Body of pancreas (tissue), 4 donors: Measurements from ENCODE around the gene MICU1. TPM values are rescaled to one million over a fixed set of nuclear protein-coding genes. Genes with fewer than 3 reads are reported as not detected.
"Not testable (repeated sequence)": the region's sequence is repeated elsewhere in the genome, so short reads cannot be mapped to it uniquely, and the experiment has no call there.

Source experiments
- ATAC-seq: fragments of 150-250 bp; one replicate; pipeline ENCODE4 v1.9.1; 2016
- DNase-seq, 4 donors: peaks; one replicate each; pipeline ENCODE4 v3.0.0-alpha.2; 2019
- H3K27ac ChIP-seq, 4 donors: fragments of 200-600 bp; sonication (generic); 1 replicate in 3 of 4; 2 replicates in 1 of 4; pipeline versions ENCODE4 v1.5.1 to v1.6.1; 2016 to 2019; ENCODE audit warnings: mild to moderate bottlenecking in 1 of 4, mixed read lengths in 1 of 4, moderate library complexity in 1 of 4
- H3K27me3 ChIP-seq, 2 donors: fragments of 200-600 bp; sonication (generic); one replicate each; pipeline ENCODE4 v1.6.0; 2016; ENCODE audit warnings: mild to moderate bottlenecking in 1 of 2
- H3K36me3 ChIP-seq, 2 donors: fragments of 200-600 bp; sonication (generic); replicated peaks in 1 of 2; 2 replicates each; pipeline ENCODE4 v1.5.1; 2016; ENCODE audit warnings: low read depth in 2 of 2; ENCODE audit not compliant: insufficient read depth in 1 of 2
- H3K4me1 ChIP-seq: fragments of 200-600 bp; sonication (generic); one replicate; pipeline ENCODE4 v1.6.0; 2016
- H3K4me3 ChIP-seq, 2 donors: fragments of 200-600 bp; sonication (generic); 1 replicate in 1 of 2; 2 replicates in 1 of 2; pipeline ENCODE4 v1.5.1; 2016 to 2019
- H3K9me3 ChIP-seq, 3 donors: fragments of 200-600 bp; sonication (generic); 1 replicate in 2 of 3; 2 replicates in 1 of 3; pipeline ENCODE4 v1.5.1; 2016
- CTCF ChIP-seq, 7 experiments: fragments of 450-650 bp in 4 of 7; fragments of 200-600 bp in 3 of 7; sonication (generic) in 3 of 7; IDR thresholded peaks; one replicate each; pipeline ENCODE4 v1.5.1; 2016 to 2019; ENCODE audit warnings: antibody characterized with exemption in 7 of 7
- POLR2A ChIP-seq, 3 donors: fragments of 450-650 bp; IDR thresholded peaks; one replicate each; pipeline ENCODE4 v1.6.1; 2016; ENCODE audit warnings: antibody characterized with exemption in 3 of 3, mild to moderate bottlenecking in 2 of 3
- WGBS, 2 donors: methylation state at CpG; one replicate each; pipeline ENCODE4 v1.1.5; 2017; 5-methylcytosine and 5-hydroxymethylcytosine counted together
- intact Hi-C: fragments of 100-400 bp; cut with DNase I; formaldehyde crosslinking; loops from one replicate; pipeline ENCODE4 v1.15.1; 2023
- total RNA-seq, 2 donors: library from RNA; depleted of rRNA; stranded (reverse); fragments of >200 nt; gene quantifications; one replicate each; pipeline ENCODE4 v1.1.0, GENCODE V29; 2016

MICU1 gene
- total RNA-seq, 2 donors from 2014 or later, result 14.0 to 23.1 TPM

- Histone ChIP-seq H3K36me3 (peaks cover 0 to 3% of the 10 kb centered on the region in 2 donors), H3K9me3 (no peaks in the 10 kb centered on the region), H3K27ac (no peak overlapping the region), H3K4me3 (no peak overlapping the region), H3K4me1 (no peaks in the 10 kb centered on the region), H3K27me3 (no peaks in the 10 kb centered on the region)
- DNase-seq, result no peak
- TF ChIP-seq CTCF (IDR thresholded peaks at IDR 0.05) (no peak), POLR2A (IDR thresholded peaks at IDR 0.05) (no peak)
- no peak for ATAC-seq
- WGBS, 2 donors, result 91 to 97% methylated on average over 3 of the region's 3 CpGs
- intact Hi-C loops, result no loop called here
Observed at GRCh38 chr10:72561745-72562166, 64.1 kb downstream of the MICU1 start.

GRCh38 chr10:72557362-72557761 is 68.5 kb downstream of the MICU1 start:
- ATAC-seq (no peak), DNase-seq (no peak)
- intact Hi-C loops, result no loop called here
- no peaks in the 10 kb centered on the region for H3K27me3 ChIP-seq
- no peak for TF ChIP-seq POLR2A (IDR thresholded peaks at IDR 0.05)
- TF ChIP-seq CTCF (IDR thresholded peaks at IDR 0.05), result no peak
- 94 to 96% methylated on average over 1 of the region's 1 CpG for WGBS, 2 donors
- no peaks in the 10 kb centered on the region for H3K9me3 ChIP-seq
- H3K4me3 ChIP-seq, result no peak overlapping the region
- no peak overlapping the region for H3K27ac ChIP-seq
- H3K36me3 ChIP-seq, result peaks cover 0 to 3% of the 10 kb centered on the region in 2 donors
- no peaks in the 10 kb centered on the region for H3K4me1 ChIP-seq

- H3K36me3 ChIP-seq, result peaks cover 0 to 6% of the 10 kb centered on the region in 2 donors
- DNase-seq, result no peak
- H3K27me3 ChIP-seq, result no peaks in the 10 kb centered on the region
- no peak for ATAC-seq
- no peaks in the 10 kb centered on the region for H3K4me1 ChIP-seq
- intact Hi-C loops, result no loop called here
- TF ChIP-seq POLR2A (IDR thresholded peaks at IDR 0.05) (no peak), CTCF (IDR thresholded peaks at IDR 0.05) (no peak)
- no peak overlapping the region for H3K4me3 ChIP-seq
- H3K27ac ChIP-seq, result no peak overlapping the region
- H3K9me3 ChIP-seq, result no peaks in the 10 kb centered on the region
Observed at GRCh38 chr10:72552857-72553256, 73.0 kb downstream of the MICU1 start.

GRCh38 chr10:72550239-72550638 is 75.6 kb downstream of the MICU1 start:
- H3K36me3 ChIP-seq, result peaks cover 0 to 6% of the 10 kb centered on the region in 2 donors
- WGBS, 2 donors, result 89 to 100% methylated on average over 2 of the region's 2 CpGs
- intact Hi-C loops, result no loop called here
- TF ChIP-seq CTCF (IDR thresholded peaks at IDR 0.05) (no peak), POLR2A (IDR thresholded peaks at IDR 0.05) (no peak)
- H3K27ac ChIP-seq, result no peak overlapping the region
- no peaks in the 10 kb centered on the region for H3K4me1 ChIP-seq
- H3K4me3 ChIP-seq, result no peak overlapping the region
- no peaks in the 10 kb centered on the region for H3K27me3 ChIP-seq
- DNase-seq (no peak), ATAC-seq (no peak)
- H3K9me3 ChIP-seq, result no peaks in the 10 kb centered on the region

GRCh38 chr10:72545546-72545945 is 80.3 kb downstream of the MICU1 start:
- Histone ChIP-seq H3K9me3 (peaks cover 0 to 11% (median 0%) of the 10 kb centered on the region in 3 donors), H3K36me3 (peaks cover 0 to 6% of the 10 kb centered on the region in 2 donors), H3K4me1 (no peaks in the 10 kb centered on the region), H3K27ac (no peak overlapping the region), H3K27me3 (no peaks in the 10 kb centered on the region), H3K4me3 (no peak overlapping the region)
- intact Hi-C loops, result no loop called here
- DNase-seq, result no peak
- 85 to 95% methylated on average over 1 of the region's 1 CpG for WGBS, 2 donors
- ATAC-seq, result no peak
- no peak for TF ChIP-seq CTCF (IDR thresholded peaks at IDR 0.05)
- TF ChIP-seq POLR2A (IDR thresholded peaks at IDR 0.05), result no peak

- DNase-seq, ATAC-seq, H3K27me3 ChIP-seq, intact Hi-C loops, H3K36me3 ChIP-seq, H3K4me3 ChIP-seq, H3K27ac ChIP-seq, H3K4me1 ChIP-seq: not testable (repeated sequence)
- H3K9me3 ChIP-seq, result peaks cover 0 to 11% (median 0%) of the 10 kb centered on the region in 3 donors
- 84 to 88% methylated on average over 6 of the region's 6 CpGs for WGBS, 2 donors
Observed at GRCh38 chr10:72543855-72544254, 82.0 kb downstream of the MICU1 start.
